ENCODE data around the gene CLRN2.

CLRN2 gene

DNA sequence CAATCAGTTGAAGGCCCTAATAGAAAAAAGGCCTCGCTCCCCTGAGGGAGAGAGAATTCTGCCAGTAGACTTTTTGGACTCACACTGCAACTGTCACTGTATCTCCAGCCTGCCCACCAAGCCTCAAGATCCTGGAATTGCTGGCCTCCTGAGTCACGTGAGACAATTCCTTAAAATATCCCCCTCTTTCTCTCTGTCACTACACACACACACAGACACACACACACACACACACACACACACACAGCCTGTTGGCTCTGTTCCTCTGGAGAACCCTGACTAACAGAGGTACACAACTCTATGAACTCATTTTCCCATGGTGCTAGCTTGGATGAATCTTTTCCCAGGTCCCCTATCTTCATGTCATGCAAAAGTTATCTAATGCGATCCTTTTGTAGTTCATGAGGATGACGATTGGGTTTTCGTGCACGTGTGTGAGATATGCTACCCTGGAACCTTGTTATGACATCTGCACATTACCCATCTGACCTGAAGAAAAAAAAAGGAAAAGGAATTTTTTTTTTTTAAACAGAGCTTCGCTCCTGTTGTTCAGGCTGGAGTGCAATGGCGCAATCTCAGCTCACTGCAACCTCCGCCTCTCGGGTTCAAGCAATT is 13.7 kb downstream of the CLRN2 start:
- TF ChIP-seq FOXP2 (optimal IDR thresholded peaks at IDR 0.05; ENCODE audit: borderline replicate concordance, extremely low read depth, extremely low read length, insufficient read depth) = no peak
- no peak for TF ChIP-seq SIN3A (IDR thresholded peaks at IDR 0.05; ENCODE audit: borderline replicate concordance, insufficient read depth, low read length)
- TF ChIP-seq, protein P1, sequence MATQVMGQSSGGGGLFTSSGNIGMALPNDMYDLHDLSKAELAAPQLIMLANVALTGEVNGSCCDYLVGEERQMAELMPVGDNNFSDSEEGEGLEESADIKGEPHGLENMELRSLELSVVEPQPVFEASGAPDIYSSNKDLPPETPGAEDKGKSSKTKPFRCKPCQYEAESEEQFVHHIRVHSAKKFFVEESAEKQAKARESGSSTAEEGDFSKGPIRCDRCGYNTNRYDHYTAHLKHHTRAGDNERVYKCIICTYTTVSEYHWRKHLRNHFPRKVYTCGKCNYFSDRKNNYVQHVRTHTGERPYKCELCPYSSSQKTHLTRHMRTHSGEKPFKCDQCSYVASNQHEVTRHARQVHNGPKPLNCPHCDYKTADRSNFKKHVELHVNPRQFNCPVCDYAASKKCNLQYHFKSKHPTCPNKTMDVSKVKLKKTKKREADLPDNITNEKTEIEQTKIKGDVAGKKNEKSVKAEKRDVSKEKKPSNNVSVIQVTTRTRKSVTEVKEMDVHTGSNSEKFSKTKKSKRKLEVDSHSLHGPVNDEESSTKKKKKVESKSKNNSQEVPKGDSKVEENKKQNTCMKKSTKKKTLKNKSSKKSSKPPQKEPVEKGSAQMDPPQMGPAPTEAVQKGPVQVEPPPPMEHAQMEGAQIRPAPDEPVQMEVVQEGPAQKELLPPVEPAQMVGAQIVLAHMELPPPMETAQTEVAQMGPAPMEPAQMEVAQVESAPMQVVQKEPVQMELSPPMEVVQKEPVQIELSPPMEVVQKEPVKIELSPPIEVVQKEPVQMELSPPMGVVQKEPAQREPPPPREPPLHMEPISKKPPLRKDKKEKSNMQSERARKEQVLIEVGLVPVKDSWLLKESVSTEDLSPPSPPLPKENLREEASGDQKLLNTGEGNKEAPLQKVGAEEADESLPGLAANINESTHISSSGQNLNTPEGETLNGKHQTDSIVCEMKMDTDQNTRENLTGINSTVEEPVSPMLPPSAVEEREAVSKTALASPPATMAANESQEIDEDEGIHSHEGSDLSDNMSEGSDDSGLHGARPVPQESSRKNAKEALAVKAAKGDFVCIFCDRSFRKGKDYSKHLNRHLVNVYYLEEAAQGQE (IDR thresholded peaks at IDR 0.05; ENCODE audit: insufficient read depth in 1 of 2, low read depth in 2 of 2, low read length in 2 of 2) = no peak
- no peak for TF ChIP-seq TAF1 (IDR thresholded peaks at IDR 0.05; ENCODE audit: borderline replicate concordance, insufficient read depth, low read length)
- TF ChIP-seq POLR2AphosphoS5 (IDR thresholded peaks at IDR 0.05; ENCODE audit: low read depth, low read length) = no peak

DNA sequence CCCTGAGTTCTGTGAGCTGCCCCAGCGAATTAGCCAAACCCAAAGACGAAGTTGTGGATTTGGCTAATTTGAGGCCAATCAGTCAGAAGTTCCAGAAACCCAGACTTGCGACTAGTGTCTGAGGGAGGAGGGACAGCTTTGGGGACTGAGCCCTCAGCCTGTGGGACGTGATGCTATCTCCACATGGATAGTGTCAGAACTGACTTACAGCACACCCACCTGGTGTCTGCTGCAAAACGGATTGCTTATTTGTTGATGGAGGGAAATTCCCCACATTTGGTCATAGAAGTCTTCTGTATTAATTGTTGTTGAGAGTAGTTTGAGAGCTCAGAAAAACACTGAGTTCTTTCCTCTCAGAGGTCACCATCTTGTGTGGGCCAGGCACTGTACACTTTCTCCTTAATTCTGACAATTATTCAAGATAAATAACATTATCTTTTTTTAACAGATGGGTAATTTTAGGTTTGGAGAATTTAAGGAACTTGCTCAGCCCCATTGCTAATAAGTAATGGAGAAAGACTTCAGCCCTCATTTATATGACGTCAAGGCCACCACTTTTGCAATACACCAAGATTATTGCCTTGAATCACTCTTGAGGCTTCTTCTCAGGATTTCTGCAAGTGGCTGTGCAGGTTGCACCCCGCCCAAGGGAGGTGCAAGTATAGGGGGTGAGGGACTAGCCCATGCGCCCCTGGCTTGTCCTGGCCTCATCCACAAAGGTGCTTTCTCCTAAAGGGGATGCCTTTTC is 16.7 kb downstream of the CLRN2 start:
- TF ChIP-seq TAF1 (IDR thresholded peaks at IDR 0.05; ENCODE audit: borderline replicate concordance, insufficient read depth, low read length) (no peak), SIN3A (IDR thresholded peaks at IDR 0.05; ENCODE audit: borderline replicate concordance, insufficient read depth, low read length) (no peak), POLR2AphosphoS5 (IDR thresholded peaks at IDR 0.05; ENCODE audit: low read depth, low read length) (no peak), FOXP2 (optimal IDR thresholded peaks at IDR 0.05; ENCODE audit: borderline replicate concordance, extremely low read depth, extremely low read length, insufficient read depth) (no peak)
- TF ChIP-seq, protein P1 (IDR thresholded peaks at IDR 0.05; ENCODE audit: insufficient read depth in 1 of 2, low read depth in 2 of 2, low read length in 2 of 2) = no peak

DNA sequence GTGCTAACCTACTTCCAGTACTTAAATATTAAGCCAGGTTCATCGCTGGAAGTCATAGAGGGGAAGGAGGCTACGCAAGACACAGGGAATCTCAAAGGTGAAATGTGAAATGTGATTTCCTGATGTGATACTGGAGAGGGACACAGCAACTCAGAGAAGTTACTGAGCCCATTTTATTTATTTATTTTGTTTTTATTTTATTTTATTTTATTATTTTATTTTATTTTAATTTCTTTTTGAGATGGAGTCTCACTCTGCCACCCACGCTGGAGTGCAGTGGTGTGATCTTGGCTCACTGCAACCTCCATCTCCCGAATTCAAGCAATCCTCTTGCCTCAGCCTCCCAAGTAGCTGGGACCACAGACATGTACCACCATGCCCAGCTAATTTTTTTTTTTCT is 19.7 kb downstream of the CLRN2 start:
- TF ChIP-seq POLR2AphosphoS5 (IDR thresholded peaks at IDR 0.05; ENCODE audit: low read depth, low read length) (no peak), SIN3A (IDR thresholded peaks at IDR 0.05; ENCODE audit: borderline replicate concordance, insufficient read depth, low read length) (no peak), TAF1 (IDR thresholded peaks at IDR 0.05; ENCODE audit: borderline replicate concordance, insufficient read depth, low read length) (no peak)
- TF ChIP-seq, protein P1 (IDR thresholded peaks at IDR 0.05; ENCODE audit: insufficient read depth in 1 of 2, low read depth in 2 of 2, low read length in 2 of 2) = no peak

DNA sequence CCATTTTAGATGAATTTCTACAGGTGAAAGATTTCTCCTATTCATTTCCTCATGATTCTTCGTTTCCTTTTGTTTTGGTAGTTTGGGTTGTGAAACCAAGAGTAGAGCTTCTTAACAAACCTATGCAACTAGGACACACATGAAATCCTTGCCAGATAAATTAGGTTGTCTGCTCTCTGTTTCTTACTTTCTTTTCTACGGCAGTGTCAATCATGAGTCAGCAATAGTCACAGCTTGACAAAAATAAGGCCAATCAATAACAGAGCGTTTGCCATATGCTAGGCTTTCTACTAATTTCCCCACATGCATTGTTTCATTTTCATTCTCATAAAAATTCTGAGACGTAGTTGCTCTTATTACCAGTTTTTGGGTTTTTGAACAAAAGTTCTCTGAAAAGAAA is 20.3 kb downstream of the CLRN2 start:
- TF ChIP-seq FOXP2 (optimal IDR thresholded peaks at IDR 0.05; ENCODE audit: borderline replicate concordance, extremely low read depth, extremely low read length, insufficient read depth) = no peak
- TF ChIP-seq TAF1 (IDR thresholded peaks at IDR 0.05; ENCODE audit: borderline replicate concordance, insufficient read depth, low read length) = no peak
- TF ChIP-seq, protein P1 (IDR thresholded peaks at IDR 0.05; ENCODE audit: insufficient read depth in 1 of 2, low read depth in 2 of 2, low read length in 2 of 2) = no peak
- no peak for TF ChIP-seq POLR2AphosphoS5 (IDR thresholded peaks at IDR 0.05; ENCODE audit: low read depth, low read length)

Measured in PFSK-1 (cell line).